ENCODE results near the gene STRN3. TPM values are rescaled to one million over a fixed set of nuclear protein-coding genes. Genes with fewer than 3 reads are reported as not detected.

The STRN3 gene
- total and polyA plus RNA-seq, 2 of the 8 experiments (the other 6 are each of a cell fraction or from before 2014, with no cell fraction given): 8.7 to 38.1 TPM

GRCh38 chr14:30974628-30975027, 51.6 kb downstream of the STRN3 start (continued):
- no peak for TF ChIP-seq POLR2A (IDR thresholded peaks at IDR 0.05; ENCODE audit: control extremely low read depth in 1 of 2, low read depth in 2 of 2, low read length in 2 of 2)
- TF ChIP-seq SAP30 (IDR thresholded peaks at IDR 0.05; ENCODE audit: insufficient read depth, insufficient replicate concordance, low read length): no peak
- TF ChIP-seq SP2 (IDR thresholded peaks at IDR 0.05; ENCODE audit: low read length): no peak
- TF ChIP-seq CTCF (IDR thresholded peaks at IDR 0.05; ENCODE audit: control extremely low read depth in 1 of 3, insufficient read depth in 1 of 3, low read depth in 1 of 3, low read length in 3 of 3): no peak
- TF ChIP-seq KDM4A (IDR thresholded peaks at IDR 0.05; ENCODE audit: low read depth, low read length, severe bottlenecking): no peak
- TF ChIP-seq BRCA1 (IDR thresholded peaks at IDR 0.05; ENCODE audit: low read depth, low read length): no peak

All from H1 (cell line).